Liver (tissue), 9 donors: Measurements from ENCODE around the gene DGKB. TPM values are rescaled to one million over a fixed set of nuclear protein-coding genes. Genes with fewer than 3 reads are reported as not detected.

ENCODE experiments used
- DNase-seq: peaks from one replicate; pipeline ENCODE4 v3.0.0-alpha.2; 2017; ENCODE audit warnings: low spot score
- H3K27ac ChIP-seq, 2 donors: one replicate each; pipeline ENCODE4 v1.7.0; 2013; ENCODE audit warnings: inconsistent platforms in 2 of 2, low read length in 2 of 2, control low read depth in 1 of 2, low read depth in 1 of 2, mild to moderate bottlenecking in 1 of 2
- H3K27me3 ChIP-seq, 4 donors: one replicate each; pipeline versions ENCODE4 v1.6.1 to v1.7.0; 2013; ENCODE audit warnings: low read length in 3 of 4, inconsistent platforms in 1 of 4, mild to moderate bottlenecking in 1 of 4, moderate library complexity in 1 of 4; ENCODE audit not compliant: control insufficient read depth in 4 of 4, insufficient read depth in 4 of 4
- H3K36me3 ChIP-seq, 4 donors: one replicate each; pipeline versions ENCODE4 v1.6.1 to v1.7.0; 2013; ENCODE audit warnings: low read length in 3 of 4, mild to moderate bottlenecking in 3 of 4, low read depth in 1 of 4, moderate library complexity in 1 of 4; ENCODE audit not compliant: control insufficient read depth in 4 of 4, insufficient read depth in 3 of 4
- H3K4me1 ChIP-seq, 4 donors: one replicate each; pipeline versions ENCODE4 v1.6.1 to v1.7.0; 2013; ENCODE audit warnings: low read length in 3 of 4, mild to moderate bottlenecking in 3 of 4, moderate library complexity in 1 of 4; ENCODE audit not compliant: control insufficient read depth in 4 of 4, insufficient read depth in 4 of 4
- H3K4me3 ChIP-seq, 3 donors: one replicate each; pipeline versions ENCODE4 v1.6.1 to v1.7.0; 2013; ENCODE audit warnings: low read length in 3 of 3, control low read depth in 1 of 3, low read depth in 1 of 3, mild to moderate bottlenecking in 1 of 3
- H3K9ac ChIP-seq, 2 donors: one replicate each; pipeline ENCODE4 v1.7.0; 2013; ENCODE audit warnings: low read length in 2 of 2, mild to moderate bottlenecking in 2 of 2, moderate library complexity in 2 of 2, control low read depth in 1 of 2, low read depth in 1 of 2
- H3K9me3 ChIP-seq, 4 donors: one replicate each; pipeline versions ENCODE4 v1.6.1 to v1.7.0; 2013; ENCODE audit warnings: low read length in 3 of 4; ENCODE audit not compliant: control insufficient read depth in 4 of 4
- ATF3 ChIP-seq: IDR thresholded peaks from 2 replicates; pipeline ENCODE4 v1.6.1; 2016; ENCODE audit warnings: antibody characterized with exemption
- CTCF ChIP-seq: fragments of 150-350 bp; IDR thresholded peaks from 2 replicates; pipeline ENCODE4 v1.5.1; 2017; ENCODE audit warnings: improper control_type of control experiment, low read depth, low read length; ENCODE audit not compliant: missing input control
- EGR1 ChIP-seq, 2 donors: IDR thresholded peaks; 2 replicates each; pipeline ENCODE4 v1.6.1; 2016 to 2018; ENCODE audit warnings: antibody characterized with exemption in 2 of 2, low read depth in 2 of 2
- FOXA1 ChIP-seq: IDR thresholded peaks from 2 replicates; pipeline ENCODE4 v1.6.1; 2016; ENCODE audit warnings: antibody characterized with exemption
- FOXA2 ChIP-seq: IDR thresholded peaks from 2 replicates; pipeline ENCODE4 v1.6.1; 2016; ENCODE audit warnings: antibody characterized with exemption
- GABPA ChIP-seq, 2 donors: IDR thresholded peaks in 1 of 2; conservative IDR thresholded peaks in 1 of 2; 2 replicates each; pipeline ENCODE4 v1.6.1; 2016; ENCODE audit warnings: antibody characterized with exemption in 2 of 2, mild to moderate bottlenecking in 1 of 2, moderate library complexity in 1 of 2
- HNF4A ChIP-seq, 2 donors: conservative IDR thresholded peaks; 2 replicates each; pipeline ENCODE4 v1.6.1; 2016; ENCODE audit warnings: antibody characterized with exemption in 2 of 2, mild to moderate bottlenecking in 2 of 2
- HNF4G ChIP-seq: IDR thresholded peaks from 2 replicates; pipeline ENCODE4 v1.6.1; 2016; ENCODE audit warnings: antibody characterized with exemption
- JUND ChIP-seq, 2 donors: IDR thresholded peaks; 2 replicates each; pipeline ENCODE4 v1.6.1; 2016; ENCODE audit warnings: antibody characterized with exemption in 2 of 2
- NR2F2 ChIP-seq: IDR thresholded peaks from 2 replicates; pipeline ENCODE4 v1.6.1; 2016; ENCODE audit warnings: antibody characterized with exemption
- RAD21 ChIP-seq, 2 donors: IDR thresholded peaks; 2 replicates each; pipeline ENCODE4 v1.6.1; 2016; ENCODE audit warnings: antibody characterized with exemption in 2 of 2, mild to moderate bottlenecking in 2 of 2
- REST ChIP-seq: IDR thresholded peaks from 2 replicates; pipeline ENCODE4 v1.6.1; 2016; ENCODE audit warnings: antibody characterized with exemption, mild to moderate bottlenecking
- RXRA ChIP-seq, 2 donors: IDR thresholded peaks; 2 replicates each; pipeline ENCODE4 v1.6.1; 2017 to 2018; ENCODE audit warnings: antibody characterized with exemption in 2 of 2, mild to moderate bottlenecking in 1 of 2
- SP1 ChIP-seq: IDR thresholded peaks from 2 replicates; pipeline ENCODE4 v1.6.1; 2018; ENCODE audit warnings: antibody characterized with exemption, mild to moderate bottlenecking
- TAF1 ChIP-seq: conservative IDR thresholded peaks from 2 replicates; pipeline ENCODE4 v1.6.1; 2016; ENCODE audit warnings: antibody characterized with exemption, mild to moderate bottlenecking
- YY1 ChIP-seq: IDR thresholded peaks from 2 replicates; pipeline ENCODE4 v1.6.1; 2016; ENCODE audit warnings: antibody characterized with exemption, mild to moderate bottlenecking
- ZBTB33 ChIP-seq: IDR thresholded peaks from 2 replicates; pipeline ENCODE4 v1.6.1; 2016; ENCODE audit warnings: antibody characterized with exemption
- WGBS: extraction: QIAGEN DNeasy Blood & Tissue Kit; methylation state at CpG from one replicate; pipeline ENCODE4 v1.1.7; 2013; 5-methylcytosine and 5-hydroxymethylcytosine counted together
- polyA plus RNA-seq, 2 donors: library from polyadenylated mRNA; stranded (reverse) in 1 of 2; unstranded in 1 of 2; fragments of 200-250 nt in 1 of 2; fragments of >200 nt in 1 of 2; fragmentation: Nextera tagmentation in 1 of 2; extraction: Ambion mirVana in 1 of 2; gene quantifications; one replicate each; pipeline versions ENCODE4 v1.2.1 to v1.2.3, GENCODE V29; 2013 to 2015
- total RNA-seq, 2 donors: library from RNA; depleted of rRNA; stranded (reverse); fragments of >200 nt; gene quantifications; one replicate each; pipeline ENCODE4 v1.2.3, GENCODE V29; 2014
- TF ChIP-seq, protein P1 (sequence below): IDR thresholded peaks from 2 replicates; pipeline ENCODE4 v1.6.1; 2016; ENCODE audit warnings: antibody characterized with exemption
- donor health status: healthy.
- donor health status: healthy.
- donor health status: healthy.
- donor health status: healthy.
- donor health status: healthy.

The DGKB gene
- total and polyA plus RNA-seq, 4 donors: 0.09 to 0.42 TPM; not detected in 2

GRCh38 chr7:14806891-14807290 is 95.7 kb downstream of the DGKB start:
- Histone ChIP-seq H3K4me1 (peaks cover 0 to 5% (median 2%) of the 10 kb centered on the region in 4 donors), H3K36me3 (no peaks in the 10 kb centered on the region), H3K27ac (no peak overlapping the region), H3K9me3 (no peaks in the 10 kb centered on the region), H3K4me3 (no peak overlapping the region), H3K27me3 (no peaks in the 10 kb centered on the region), H3K9ac (no peak overlapping the region)
- DNase-seq: no peak
- TF ChIP-seq RAD21 (IDR thresholded peaks at IDR 0.05) (no peak), TAF1 (no peak), CTCF (no peak), FOXA1 (no peak), HNF4A (conservative IDR thresholded peaks at IDR 0.05) (no peak), YY1 (no peak), FOXA2 (no peak), EGR1 (IDR thresholded peaks at IDR 0.05; ENCODE audit: low read depth in 2 of 2) (no peak), GABPA (IDR thresholded peaks at IDR 0.05 in 1 of 2, conservative IDR thresholded peaks at IDR 0.05 in 1 of 2) (no peak), ATF3 (no peak), NR2F2 (no peak)
- TF ChIP-seq, protein P1, sequence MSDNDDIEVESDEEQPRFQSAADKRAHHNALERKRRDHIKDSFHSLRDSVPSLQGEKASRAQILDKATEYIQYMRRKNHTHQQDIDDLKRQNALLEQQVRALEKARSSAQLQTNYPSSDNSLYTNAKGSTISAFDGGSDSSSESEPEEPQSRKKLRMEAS: no peak
- 72% methylated on average over 1 of the region's 1 CpG for WGBS

- TF ChIP-seq HNF4A (conservative IDR thresholded peaks at IDR 0.05) (peak; percentile 85 to 87), FOXA1 (no peak), REST (no peak), TAF1 (no peak), ATF3 (no peak), JUND (IDR thresholded peaks at IDR 0.05) (no peak), NR2F2 (no peak), GABPA (IDR thresholded peaks at IDR 0.05 in 1 of 2, conservative IDR thresholded peaks at IDR 0.05 in 1 of 2) (no peak), FOXA2 (no peak), YY1 (peak; percentile 25), HNF4G (no peak), RAD21 (IDR thresholded peaks at IDR 0.05) (peak in 1 of 2 donors; percentile 18), CTCF (no peak), RXRA (IDR thresholded peaks at IDR 0.05) (peak; percentile 9 to 21), SP1 (peak; percentile 51), ZBTB33 (no peak)
- TF ChIP-seq, protein P1: peak; percentile 26
- 53% methylated on average over 2 of the region's 2 CpGs for WGBS
- no peak overlapping the region for H3K27ac ChIP-seq
- no peaks in the 10 kb centered on the region for H3K9me3 ChIP-seq
- no peaks in the 10 kb centered on the region for H3K36me3 ChIP-seq
- no peaks in the 10 kb centered on the region for H3K27me3 ChIP-seq
- H3K4me1 ChIP-seq: peaks cover 0 to 5% (median 2%) of the 10 kb centered on the region in 4 donors
- no peak overlapping the region for H3K9ac ChIP-seq
- DNase-seq: no peak
- peak overlapping the region in 2 of 3 donors; percentile 8 to 12 for H3K4me3 ChIP-seq
Measured at GRCh38 chr7:14805105-14805719, 97.3 kb downstream of the DGKB start.
